GM12878 (cell line): ENCODE data around the gene FGR. TPM values are rescaled to one million over a fixed set of nuclear protein-coding genes. Genes with fewer than 3 reads are reported as not detected.

ENCODE experiments used
- ATAC-seq: fragments of 200-7000 bp; cut with Tn5 transposase; 3 replicates; pipeline ENCODE4 v1.9.1; 2020; ENCODE audit warnings: mild to moderate bottlenecking, moderate library complexity
- BruUV-seq: library from RNA; stranded (reverse); fragments of 400-500 nt; replicated peaks from 2 replicates; lab custom pipeline; 2021; lab: Mats Ljungman, UMichigan
- CTCF ChIA-PET: fragments of 300-600 bp; sonication (Branson Sonifier 250); formaldehyde crosslinking; extraction: SDS; loops from one replicate; lab custom pipeline; 2021; ENCODE audit warnings: inconsistent platforms; lab: Yijun Ruan, JAX
- POLR2A ChIA-PET: fragments of 350-600 bp; formaldehyde crosslinking; extraction: SDS; loops from one replicate; lab custom pipeline; 2021; ENCODE audit warnings: inconsistent platforms; lab: Charles Lee
- RAD21 ChIA-PET: fragments of 300-600 bp; sonication (Branson Sonifier 250); formaldehyde crosslinking; loops from one replicate; lab custom pipeline; 2023; ENCODE audit warnings: antibody characterized with exemption; ENCODE audit not compliant: unreplicated experiment; lab: Charles Lee
- SMC1A ChIA-PET: fragments of 300-600 bp; sonication (Branson Sonifier 250); formaldehyde crosslinking; loops from one replicate; lab custom pipeline; 2023; ENCODE audit not compliant: unreplicated experiment, uncharacterized antibody; lab: Charles Lee
- DNase-seq: peaks from one replicate; pipeline ENCODE4 v3.0.0-alpha.2; 2011; ENCODE audit warnings: low read depth, low spot score
- FAIRE-seq: peaks from 3 replicates; lab custom pipeline; 2011; peaks lifted over from hg19 to GRCh38; lab: Jason Lieb, UNC
- H2AFZ ChIP-seq: 2 replicates; pipeline ENCODE4 v1.6.0; 2011; ENCODE audit warnings: low read depth, low read length, control low read depth; ENCODE audit not compliant: control insufficient read depth
- H3K27ac ChIP-seq: 2 replicates; pipeline ENCODE4 v1.5.1; 2011; ENCODE audit warnings: control low read depth; ENCODE audit not compliant: control insufficient read depth, insufficient read depth
- H3K27me3 ChIP-seq, 2 experiments: replicated peaks in 1 of 2; 2 replicates each; pipeline versions ENCODE4 v1.6.0 to v1.6.1; 2011; ENCODE audit warnings: low read length in 1 of 2; ENCODE audit not compliant: control insufficient read depth in 2 of 2, insufficient read depth in 2 of 2
- H3K36me3 ChIP-seq, 2 experiments: 2 replicates each; pipeline ENCODE4 v1.5.1; 2011; ENCODE audit warnings: low read length in 1 of 2; ENCODE audit not compliant: control insufficient read depth in 2 of 2, insufficient read depth in 2 of 2
- H3K4me1 ChIP-seq: 2 replicates; pipeline ENCODE4 v1.6.1; 2011; ENCODE audit warnings: mild to moderate bottlenecking, low read length, moderate library complexity, mixed read lengths; ENCODE audit not compliant: control insufficient read depth, insufficient read depth
- H3K4me2 ChIP-seq: 2 replicates; pipeline ENCODE4 v1.6.0; 2011; ENCODE audit warnings: control low read depth; ENCODE audit not compliant: control insufficient read depth, insufficient read depth
- H3K4me3 ChIP-seq: fragments of 200-600 bp; sonication (generic); 2 replicates; pipeline ENCODE4 v1.5.1; 2016
- H3K79me2 ChIP-seq: 2 replicates; pipeline ENCODE4 v1.6.0; 2011; ENCODE audit warnings: low read length; ENCODE audit not compliant: control insufficient read depth, insufficient read depth
- H3K9ac ChIP-seq: 2 replicates; pipeline ENCODE4 v1.8.0; 2011; ENCODE audit warnings: low read length, control low read depth, mixed read lengths; ENCODE audit not compliant: control insufficient read depth, insufficient read depth
- H3K9me3 ChIP-seq: replicated peaks from 3 replicates; pipeline ENCODE4 v1.5.1; 2011; ENCODE audit warnings: mild to moderate bottlenecking, low read length; ENCODE audit not compliant: control insufficient read depth, insufficient read depth
- H4K20me1 ChIP-seq: 2 replicates; pipeline ENCODE4 v1.6.0; 2011; ENCODE audit not compliant: control insufficient read depth, insufficient read depth
- ASH2L ChIP-seq: fragments of 300-600, 200-600 bp; sonication (generic); IDR thresholded peaks from 2 replicates; pipeline ENCODE4 v1.6.1; 2017; ENCODE audit warnings: low read depth, mild to moderate bottlenecking, borderline replicate concordance
- E4F1 ChIP-seq: fragments of 450-650 bp; IDR thresholded peaks from 2 replicates; pipeline ENCODE4 v1.6.1; 2018; ENCODE audit warnings: borderline replicate concordance, mild to moderate bottlenecking; ENCODE audit not compliant: partially characterized antibody
- EP300 ChIP-seq, 2 experiments: fragments of 150-350 bp in 1 of 2; IDR thresholded peaks; 2 replicates each; pipeline ENCODE4 v1.6.1; 2011 to 2012; ENCODE audit warnings: low read depth in 2 of 2, low read length in 2 of 2, borderline replicate concordance in 1 of 2, improper control_type of control experiment in 1 of 2, inconsistent platforms in 1 of 2; ENCODE audit not compliant: control insufficient read depth in 1 of 2
- JUNB ChIP-seq: IDR thresholded peaks from 2 replicates; pipeline ENCODE4 v1.6.1; 2016; ENCODE audit warnings: antibody characterized with exemption, mild to moderate bottlenecking
- KAT2A ChIP-seq: conservative IDR thresholded peaks from 2 replicates; pipeline ENCODE4 v1.6.1; 2011; ENCODE audit warnings: low read depth, low read length; ENCODE audit not compliant: control insufficient read depth
- MEF2A ChIP-seq: IDR thresholded peaks from 2 replicates; pipeline ENCODE4 v1.6.1; 2011; ENCODE audit warnings: low read depth, mild to moderate bottlenecking, low read length, moderate library complexity; ENCODE audit not compliant: insufficient read depth
- POLR2AphosphoS2 ChIP-seq: IDR thresholded peaks from 2 replicates; pipeline ENCODE4 v1.6.1; 2011; ENCODE audit warnings: low read depth, mild to moderate bottlenecking, low read length, improper control_type of control experiment, moderate library complexity
- RFX5 ChIP-seq: IDR thresholded peaks from 2 replicates; pipeline ENCODE4 v1.6.1; 2011; ENCODE audit warnings: low read depth, low read length, improper control_type of control experiment
- SKIL ChIP-seq: fragments of 450-650 bp; IDR thresholded peaks from 2 replicates; pipeline ENCODE4 v1.6.1; 2017; ENCODE audit warnings: mild to moderate bottlenecking, low read depth, inconsistent platforms; ENCODE audit not compliant: poor library complexity, severe bottlenecking
- SPI1 ChIP-seq: IDR thresholded peaks from 2 replicates; pipeline ENCODE4 v1.6.1; 2011; ENCODE audit warnings: low read depth, mild to moderate bottlenecking, low read length, moderate library complexity, borderline replicate concordance; ENCODE audit not compliant: insufficient read depth
- SUPT20H ChIP-seq: IDR thresholded peaks from 2 replicates; pipeline ENCODE4 v1.6.1; 2011; ENCODE audit warnings: low read depth, mild to moderate bottlenecking, low read length, moderate library complexity, borderline replicate concordance; ENCODE audit not compliant: control insufficient read depth
- WGBS: methylation state at CpG from one replicate; pipeline ENCODE4 v1.1.6; 2016; ENCODE audit warnings: low lambda C conversion rate; ENCODE audit not compliant: insufficient replicate concordance, insufficient coverage; ENCODE audit errors: missing lambda C conversion rate; 5-methylcytosine and 5-hydroxymethylcytosine counted together
- in situ Hi-C: fragments of 300-500 bp; cut with MboI; formaldehyde crosslinking; loops from 9 replicates; pipeline ENCODE4 v1.14.3; 2018; ENCODE audit warnings: mixed read lengths
- intact Hi-C: fragments of 100-400 bp; cut with micrococcal nuclease; formaldehyde crosslinking; loops from one replicate; pipeline ENCODE4 v1.14.2; 2022; ENCODE audit not compliant: unreplicated experiment
- polyA plus RNA-seq, 11 experiments: library from polyadenylated mRNA; depleted of rRNA in 4 of 11; unstranded in 6 of 11; stranded (reverse) in 5 of 11; fragments of >200 nt; fragmentation: Nextera tagmentation in 4 of 11; fragmentation: Illumina TruSeq in 1 of 11; extraction: Ambion mirVana in 4 of 11; extraction: Trizol in 1 of 11; gene quantifications; 1 replicate in 1 of 11; 2 replicates in 10 of 11; pipeline versions ENCODE4 v1.2.1 to v1.2.3, GENCODE V29; 2011 to 2016; ENCODE audit warnings: inconsistent platforms in 2 of 11, missing spikeins in 2 of 11, low read depth in 1 of 11
- total RNA-seq, 4 experiments: library from RNA; depleted of rRNA in 3 of 4; stranded (reverse); fragments of >200 nt in 3 of 4; fragmentation: Illumina TruSeq in 1 of 4; extraction: Trizol in 1 of 4; gene quantifications; 2 replicates each; pipeline versions ENCODE4 v1.2.1 to v1.2.3, GENCODE V29; 2013 to 2021
- TF ChIP-seq, protein P1 (sequence below): fragments of 450-650 bp; formaldehyde crosslinking; IDR thresholded peaks from 2 replicates; pipeline ENCODE4 v1.5.0; 2022; ENCODE audit warnings: mild to moderate bottlenecking, missing genetic modification characterization
- TF ChIP-seq, protein P2 (sequence below): IDR thresholded peaks from 2 replicates; pipeline ENCODE4 v1.6.1; 2012; ENCODE audit warnings: low read depth, low read length, improper control_type of control experiment

The FGR gene
- total and polyA plus RNA-seq, 10 of the 15 experiments (the other 5 are each of a cell fraction or from before 2014, with no cell fraction given) = 10.9 to 193 (median 74.7) TPM

DNA sequence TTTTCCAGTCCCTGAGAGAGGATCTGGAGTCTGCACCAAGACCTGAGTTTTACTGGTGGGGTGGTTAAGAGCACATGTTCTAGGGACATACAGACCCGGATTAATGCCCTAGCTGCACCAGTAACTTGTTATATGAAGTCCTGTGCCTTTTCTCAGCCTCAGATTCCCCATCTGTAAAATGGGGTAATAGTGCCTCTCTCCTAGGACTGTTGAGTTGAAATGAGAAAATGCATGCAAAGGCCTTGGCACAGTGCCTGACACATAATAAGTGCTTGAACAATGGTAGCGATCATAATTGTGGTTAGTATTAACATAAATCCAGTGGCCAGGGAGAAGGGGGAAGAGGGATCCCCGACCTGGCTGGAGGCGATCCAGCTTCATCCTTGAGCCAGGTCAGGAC lies 43.4 kb downstream of the FGR start:
- Histone ChIP-seq H2AFZ (no peak overlapping the region), H3K79me2 (no peaks in the 10 kb centered on the region), H3K4me1 (peaks cover 12% of the 10 kb centered on the region), H3K36me3 (no peaks in the 10 kb centered on the region; a peak in 1 of 4 replicates), H3K4me2 (no peak overlapping the region), H3K9ac (no peak overlapping the region), H3K27me3 (no peaks in the 10 kb centered on the region), H3K9me3 (no peaks in the 10 kb centered on the region), H3K4me3 (no peak overlapping the region), H3K27ac (no peak overlapping the region), H4K20me1 (no peaks in the 10 kb centered on the region)
- FAIRE-seq (no peak), ATAC-seq (no peak), DNase-seq (no peak)
- ChIA-PET SMC1A (interaction anchor here (1.1 kb wide), 1 partner anchor 9 kb away, joined by 4 read pairs; no protein-coding TSS in a partner anchor), POLR2A (interaction anchor here (0.7 kb wide), 1 partner anchor 10 kb away, joined by 3 read pairs; no protein-coding TSS in a partner anchor), RAD21 (interaction anchor here (0.8 kb wide), 1 partner anchor 23 kb away, joined by 3 read pairs; no protein-coding TSS in a partner anchor), CTCF (interaction anchor here (0.8 to 3.3 kb wide), 4 partner anchors 22 to 66 kb away, joined by 3 to 12 read pairs (median 4); no protein-coding TSS in a partner anchor)
- 66% methylated on average over 4 of the region's 4 CpGs for WGBS
- in situ Hi-C loops = no loop called here
- no TSS peak for BruUV-seq
- intact Hi-C loops = no loop called here
- TF ChIP-seq ASH2L (no peak), E4F1 (no peak), EP300 (IDR thresholded peaks at IDR 0.05; ENCODE audit: borderline replicate concordance in 1 of 2, control insufficient read depth in 1 of 2, low read depth in 2 of 2, low read length in 2 of 2) (no peak), KAT2A (no peak), SPI1 (no peak), SKIL (no peak), RFX5 (no peak), SUPT20H (no peak), POLR2AphosphoS2 (no peak), MEF2A (no peak), JUNB (no peak)
- TF ChIP-seq, protein P1, sequence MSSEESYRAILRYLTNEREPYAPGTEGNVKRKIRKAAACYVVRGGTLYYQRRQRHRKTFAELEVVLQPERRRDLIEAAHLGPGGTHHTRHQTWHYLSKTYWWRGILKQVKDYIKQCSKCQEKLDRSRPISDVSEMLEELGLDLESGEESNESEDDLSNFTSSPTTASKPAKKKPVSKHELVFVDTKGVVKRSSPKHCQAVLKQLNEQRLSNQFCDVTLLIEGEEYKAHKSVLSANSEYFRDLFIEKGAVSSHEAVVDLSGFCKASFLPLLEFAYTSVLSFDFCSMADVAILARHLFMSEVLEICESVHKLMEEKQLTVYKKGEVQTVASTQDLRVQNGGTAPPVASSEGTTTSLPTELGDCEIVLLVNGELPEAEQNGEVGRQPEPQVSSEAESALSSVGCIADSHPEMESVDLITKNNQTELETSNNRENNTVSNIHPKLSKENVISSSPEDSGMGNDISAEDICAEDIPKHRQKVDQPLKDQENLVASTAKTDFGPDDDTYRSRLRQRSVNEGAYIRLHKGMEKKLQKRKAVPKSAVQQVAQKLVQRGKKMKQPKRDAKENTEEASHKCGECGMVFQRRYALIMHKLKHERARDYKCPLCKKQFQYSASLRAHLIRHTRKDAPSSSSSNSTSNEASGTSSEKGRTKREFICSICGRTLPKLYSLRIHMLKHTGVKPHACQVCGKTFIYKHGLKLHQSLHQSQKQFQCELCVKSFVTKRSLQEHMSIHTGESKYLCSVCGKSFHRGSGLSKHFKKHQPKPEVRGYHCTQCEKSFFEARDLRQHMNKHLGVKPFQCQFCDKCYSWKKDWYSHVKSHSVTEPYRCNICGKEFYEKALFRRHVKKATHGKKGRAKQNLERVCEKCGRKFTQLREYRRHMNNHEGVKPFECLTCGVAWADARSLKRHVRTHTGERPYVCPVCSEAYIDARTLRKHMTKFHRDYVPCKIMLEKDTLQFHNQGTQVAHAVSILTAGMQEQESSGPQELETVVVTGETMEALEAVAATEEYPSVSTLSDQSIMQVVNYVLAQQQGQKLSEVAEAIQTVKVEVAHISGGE (CRISPR knock-in tag) = no peak
- TF ChIP-seq, protein P2, sequence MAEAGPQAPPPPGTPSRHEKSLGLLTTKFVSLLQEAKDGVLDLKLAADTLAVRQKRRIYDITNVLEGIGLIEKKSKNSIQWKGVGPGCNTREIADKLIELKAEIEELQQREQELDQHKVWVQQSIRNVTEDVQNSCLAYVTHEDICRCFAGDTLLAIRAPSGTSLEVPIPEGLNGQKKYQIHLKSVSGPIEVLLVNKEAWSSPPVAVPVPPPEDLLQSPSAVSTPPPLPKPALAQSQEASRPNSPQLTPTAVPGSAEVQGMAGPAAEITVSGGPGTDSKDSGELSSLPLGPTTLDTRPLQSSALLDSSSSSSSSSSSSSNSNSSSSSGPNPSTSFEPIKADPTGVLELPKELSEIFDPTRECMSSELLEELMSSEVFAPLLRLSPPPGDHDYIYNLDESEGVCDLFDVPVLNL = no peak
